Natural killer cell (primary cell): ENCODE measurements around the gene GPSM1. TPM values are rescaled to one million over a fixed set of nuclear protein-coding genes. Genes with fewer than 3 reads are reported as not detected.

ENCODE experiments used
- ATAC-seq, 3 donors: fragments of 150-1000 bp in 2 of 3; fragments of 200-7000 bp in 1 of 3; cut with Tn5 transposase; 1 replicate in 1 of 3; 2 replicates in 2 of 3; pipeline ENCODE4 v1.10.0; 2021; ENCODE audit warnings: mild to moderate bottlenecking in 2 of 3, moderate library complexity in 2 of 3
- DNase-seq, 2 donors: peaks; one replicate each; pipeline versions ENCODE4 v3.0.0 to v3.0.0-alpha.2; 2013 to 2021; ENCODE audit warnings: mixed read lengths in 1 of 2
- H3K27ac ChIP-seq: one replicate; pipeline ENCODE4 v1.5.1; 2013; ENCODE audit warnings: mild to moderate bottlenecking, low read length
- H3K27me3 ChIP-seq: one replicate; pipeline ENCODE4 v1.6.1; 2013; ENCODE audit warnings: low read length; ENCODE audit not compliant: control insufficient read depth, insufficient read depth
- H3K36me3 ChIP-seq: one replicate; pipeline ENCODE4 v1.6.1; 2013; ENCODE audit warnings: low read length; ENCODE audit not compliant: control insufficient read depth, insufficient read depth
- H3K4me1 ChIP-seq: one replicate; pipeline ENCODE4 v1.6.1; 2013; ENCODE audit warnings: low read length; ENCODE audit not compliant: control insufficient read depth, insufficient read depth
- H3K4me3 ChIP-seq: one replicate; pipeline ENCODE4 v1.5.1; 2013; ENCODE audit warnings: low read length
- H3K9me3 ChIP-seq: one replicate; pipeline ENCODE4 v1.6.1; 2013; ENCODE audit warnings: low read length; ENCODE audit not compliant: control insufficient read depth, insufficient read depth
- H3K27ac Mint-ChIP-seq, 2 donors: one replicate each; pipeline ENCODE4 v1.8.0; 2022; ENCODE audit warnings: mild to moderate bottlenecking in 2 of 2, mixed read lengths in 2 of 2, moderate library complexity in 1 of 2
- H3K27me3 Mint-ChIP-seq, 2 donors: one replicate each; pipeline ENCODE4 v1.8.0; 2022; ENCODE audit warnings: low read depth in 2 of 2, mixed read lengths in 2 of 2
- H3K36me3 Mint-ChIP-seq: one replicate; pipeline ENCODE4 v1.8.0; 2022; ENCODE audit warnings: mixed read lengths
- H3K4me1 Mint-ChIP-seq, 2 donors: one replicate each; pipeline ENCODE4 v1.8.0; 2022; ENCODE audit warnings: mixed read lengths in 2 of 2
- H3K4me3 Mint-ChIP-seq: one replicate; pipeline ENCODE4 v1.8.0; 2022; ENCODE audit warnings: mild to moderate bottlenecking, moderate library complexity, mixed read lengths
- H3K9me3 Mint-ChIP-seq, 2 donors: one replicate each; pipeline ENCODE4 v1.8.0; 2022; ENCODE audit warnings: mixed read lengths in 2 of 2
- WGBS: methylation state at CpG from one replicate; pipeline ENCODE4 v1.1.7; 2013; ENCODE audit warnings: missing lambda C conversion rate; ENCODE audit not compliant: insufficient coverage; 5-methylcytosine and 5-hydroxymethylcytosine counted together
- intact Hi-C: fragments of 100-400 bp; cut with micrococcal nuclease; formaldehyde crosslinking; loops from one replicate; pipeline ENCODE4 v1.14.2; 2022
- total RNA-seq, 4 donors: library from RNA; stranded (reverse); fragments of 120-200 nt in 1 of 4; gene quantifications; one replicate each; pipeline versions ENCODE4 v1.2.3 to v1.2.4, GENCODE V29; 2013 to 2022
- TF ChIP-seq, protein P1 (sequence below): fragments of 200-600 bp; IDR thresholded peaks from one replicate; pipeline ENCODE4 v1.8.0; 2022; ENCODE audit warnings: antibody characterized with exemption

Gene GPSM1
- total RNA-seq, 3 donors from 2014 or later (not counting 1 experiment from before 2014, with no cell fraction given) = 2.6 to 4.2 (median 3.4) TPM

DNA sequence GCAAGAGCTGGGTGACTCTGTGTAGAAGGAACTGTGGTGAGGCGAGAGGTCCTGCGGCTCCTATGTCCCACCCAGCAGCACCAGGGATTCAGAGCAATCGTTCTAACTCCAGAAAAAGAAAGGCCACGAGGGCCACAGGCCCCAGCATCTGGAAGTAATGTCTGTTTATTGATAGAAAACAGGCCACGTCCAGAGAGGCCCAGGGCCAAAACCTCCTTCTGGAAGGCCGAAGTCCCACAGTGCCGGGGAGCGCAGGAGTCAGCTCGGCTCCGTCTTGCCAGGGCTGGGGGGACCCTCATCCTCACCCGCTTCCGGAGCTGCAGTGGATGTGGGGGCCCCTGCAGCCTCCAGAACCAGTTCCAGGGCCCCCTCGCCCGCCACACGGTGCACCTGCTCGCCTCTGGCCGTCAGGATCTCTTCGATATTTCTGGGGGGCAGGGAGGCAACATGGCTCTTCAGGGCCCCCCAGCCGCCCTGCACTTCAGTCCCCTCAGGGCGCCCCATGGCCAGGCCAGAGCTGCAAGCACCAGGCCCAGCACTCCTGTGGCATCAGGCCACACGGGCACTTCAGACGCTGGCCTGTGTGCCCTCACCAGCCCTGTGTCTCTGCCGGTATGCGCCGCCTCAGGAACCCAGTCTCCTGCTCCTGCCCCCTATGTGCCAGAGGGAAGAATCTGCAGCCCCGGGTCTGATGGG is 34.6 kb downstream of the GPSM1 start:
- Histone ChIP-seq H3K27me3 (no peaks in the 10 kb centered on the region), H3K9me3 (no peaks in the 10 kb centered on the region), H3K36me3 (peaks cover 2% of the 10 kb centered on the region), H3K27ac (no peak overlapping the region), H3K4me3 (no peak overlapping the region), H3K4me1 (peaks cover 29% of the 10 kb centered on the region)
- H3K4me1 Mint-ChIP-seq = peaks cover 0 to 5% of the 10 kb centered on the region in 2 donors
- no peaks in the 10 kb centered on the region for H3K9me3 Mint-ChIP-seq
- no peaks in the 10 kb centered on the region for H3K27me3 Mint-ChIP-seq
- peak overlapping the region in 1 of 2 donors; percentile 66 for H3K27ac Mint-ChIP-seq
- H3K36me3 Mint-ChIP-seq = no peaks in the 10 kb centered on the region
- TF ChIP-seq, protein P1, sequence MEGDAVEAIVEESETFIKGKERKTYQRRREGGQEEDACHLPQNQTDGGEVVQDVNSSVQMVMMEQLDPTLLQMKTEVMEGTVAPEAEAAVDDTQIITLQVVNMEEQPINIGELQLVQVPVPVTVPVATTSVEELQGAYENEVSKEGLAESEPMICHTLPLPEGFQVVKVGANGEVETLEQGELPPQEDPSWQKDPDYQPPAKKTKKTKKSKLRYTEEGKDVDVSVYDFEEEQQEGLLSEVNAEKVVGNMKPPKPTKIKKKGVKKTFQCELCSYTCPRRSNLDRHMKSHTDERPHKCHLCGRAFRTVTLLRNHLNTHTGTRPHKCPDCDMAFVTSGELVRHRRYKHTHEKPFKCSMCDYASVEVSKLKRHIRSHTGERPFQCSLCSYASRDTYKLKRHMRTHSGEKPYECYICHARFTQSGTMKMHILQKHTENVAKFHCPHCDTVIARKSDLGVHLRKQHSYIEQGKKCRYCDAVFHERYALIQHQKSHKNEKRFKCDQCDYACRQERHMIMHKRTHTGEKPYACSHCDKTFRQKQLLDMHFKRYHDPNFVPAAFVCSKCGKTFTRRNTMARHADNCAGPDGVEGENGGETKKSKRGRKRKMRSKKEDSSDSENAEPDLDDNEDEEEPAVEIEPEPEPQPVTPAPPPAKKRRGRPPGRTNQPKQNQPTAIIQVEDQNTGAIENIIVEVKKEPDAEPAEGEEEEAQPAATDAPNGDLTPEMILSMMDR = no peak
- H3K4me3 Mint-ChIP-seq = no peak overlapping the region
- DNase-seq (no peak), ATAC-seq (no peak)
- intact Hi-C loops = loop anchor here (10.0 kb wide), 1 partner anchor 47 kb away; no protein-coding TSS in a partner anchor
- WGBS = 91% methylated on average over 26 of the region's 26 CpGs

DNA sequence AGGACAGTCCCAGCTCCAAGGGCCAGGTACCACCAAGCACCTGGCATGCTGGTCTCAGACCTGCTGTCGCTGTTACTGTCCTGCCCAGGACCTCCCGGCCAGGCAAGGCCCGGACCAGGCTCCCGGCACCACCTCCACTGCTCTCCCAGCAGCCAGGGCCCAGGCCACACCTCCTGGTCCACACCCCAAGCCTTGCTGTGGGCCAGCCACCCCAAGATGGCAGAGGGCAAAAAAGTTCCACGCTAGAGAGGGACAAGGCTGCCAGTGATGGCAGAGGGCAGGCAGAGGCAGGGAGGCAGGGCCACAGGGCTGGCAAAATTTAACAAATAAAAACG is 35.1 kb downstream of the GPSM1 start:
- H3K4me3 Mint-ChIP-seq = peak overlapping the region; percentile 84
- peak overlapping the region; percentile 48 to 66 for H3K27ac Mint-ChIP-seq
- ATAC-seq (no peak), DNase-seq (no peak)
- no peaks in the 10 kb centered on the region for H3K9me3 Mint-ChIP-seq
- Histone ChIP-seq H3K9me3 (no peaks in the 10 kb centered on the region), H3K4me3 (no peak overlapping the region), H3K4me1 (peaks cover 29% of the 10 kb centered on the region), H3K36me3 (peaks cover 2% of the 10 kb centered on the region), H3K27ac (peak overlapping the region; percentile 55), H3K27me3 (no peaks in the 10 kb centered on the region)
- H3K27me3 Mint-ChIP-seq = no peaks in the 10 kb centered on the region
- intact Hi-C loops = loop anchor here (10.0 kb wide), 1 partner anchor 48 kb away; no protein-coding TSS in a partner anchor
- TF ChIP-seq, protein P1 = no peak
- WGBS = 96% methylated on average over 6 of the region's 6 CpGs
- H3K36me3 Mint-ChIP-seq = no peaks in the 10 kb centered on the region
- peaks cover 0 to 5% of the 10 kb centered on the region in 2 donors for H3K4me1 Mint-ChIP-seq

DNA sequence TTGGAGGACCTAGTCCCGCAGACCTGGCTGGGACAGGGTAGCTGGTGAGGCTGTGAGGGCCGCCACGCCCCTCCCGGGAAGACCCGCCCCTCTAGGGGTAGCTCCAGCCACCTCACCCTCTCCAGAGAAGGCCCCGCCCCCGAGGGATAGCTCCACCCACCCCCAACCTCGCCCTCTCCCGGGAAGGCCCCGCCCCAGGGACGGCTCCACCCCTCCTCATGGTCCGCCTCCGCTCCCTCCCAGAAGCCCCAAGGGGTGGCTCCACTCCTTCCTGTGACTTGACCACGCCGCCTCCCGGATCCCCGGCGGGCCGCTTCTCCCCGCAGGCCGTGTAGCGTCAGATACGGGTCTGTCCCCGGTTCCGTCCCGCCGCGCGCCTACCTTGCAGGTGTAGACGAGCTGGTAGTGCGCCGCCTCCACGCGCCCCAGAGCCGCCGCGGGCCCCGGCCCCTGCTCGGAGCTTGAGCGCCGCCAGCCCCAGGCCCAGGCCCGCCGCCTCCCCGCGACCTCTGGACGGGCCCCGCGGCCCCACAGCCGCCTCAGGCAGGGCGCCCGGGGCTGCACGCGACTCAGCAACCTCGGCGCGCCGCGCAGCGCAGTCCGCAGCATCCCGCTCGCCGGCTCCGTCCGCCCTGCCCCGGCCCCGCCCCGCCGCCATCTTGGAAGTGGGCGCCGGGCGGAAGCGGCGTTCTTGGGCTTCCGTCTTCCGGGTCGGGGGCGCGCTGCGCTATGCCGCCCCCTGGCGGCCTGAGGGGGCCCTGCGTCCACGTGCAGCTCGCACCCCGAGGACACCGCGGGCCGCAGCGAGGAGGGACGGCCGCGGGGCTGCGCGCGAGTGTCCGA is 36.0 kb downstream of the GPSM1 start, which contains the start of gene DNLZ:
DNLZ (minus strand) TSS at position 639 of the 843 bp plus-strand sequence; CDS start at position 609, 30 bp downstream.
- Mint-ChIP-seq H3K4me1 (peaks cover 0 to 5% of the 10 kb centered on the region in 2 donors), H3K9me3 (no peaks in the 10 kb centered on the region), H3K36me3 (no peaks in the 10 kb centered on the region), H3K4me3 (peak within 1 kb of the TSS; percentile 84), H3K27me3 (no peaks in the 10 kb centered on the region), H3K27ac (peak within 1 kb of the TSS; percentile 48 to 66)
- peak within 1 kb of the TSS; percentile 78 for H3K4me3 ChIP-seq
- no peaks in the 10 kb centered on the region for H3K9me3 ChIP-seq
- ATAC-seq = peak; percentile 83 to 94 (median 85)
- TF ChIP-seq, protein P1 = peak; percentile 97
- H3K36me3 ChIP-seq = peaks cover 2% of the 10 kb centered on the region
- intact Hi-C loops = loop anchor here (10.0 kb wide), 1 partner anchor 49 kb away; no protein-coding TSS in a partner anchor
- peak within 1 kb of the TSS; percentile 60 for H3K27ac ChIP-seq
- peaks cover 29% of the 10 kb centered on the region for H3K4me1 ChIP-seq
- peak; percentile 85 to 94 for DNase-seq
- no peaks in the 10 kb centered on the region for H3K27me3 ChIP-seq
- under 1% methylated on average over 97 of the region's 97 CpGs for WGBS
